GM19324 (cell line): ENCODE measurements around the gene MRPL37.
"Not testable (repeated sequence)": the region's sequence is repeated elsewhere in the genome, so short reads cannot be mapped to it uniquely, and the experiment has no call there.

Experiments used
- ATAC-seq: cut with Tn5 transposase; IDR thresholded peaks from one replicate; pipeline ENCODE4 v1.9.1; 2021; ENCODE audit warnings: mild to moderate bottlenecking, moderate library complexity; ENCODE audit not compliant: unreplicated experiment, low FRiP score

Gene MRPL37

GRCh38 chr1:54199765-54200518 lies at the start of gene MRPL37, which contains the start of gene CYB5RL:
MRPL37 (plus strand) TSS chr1:54200167; CDS start chr1:54200244, 77 bp downstream.
CYB5RL (minus strand) TSS chr1:54200030; CDS start chr1:54195616, 4,414 bp downstream.
- ATAC-seq, result peak; percentile 92

GRCh38 chr1:54151013-54151412 lies 49.0 kb upstream of the MRPL37 start:
- ATAC-seq, result no peak

GRCh38 chr1:54152696-54153095 lies 47.3 kb upstream of the MRPL37 start, which contains the start of gene CDCP2:
CDCP2 (minus strand) TSS chr1:54153000; CDS start chr1:54152922, 78 bp downstream.
- no peak for ATAC-seq

GRCh38 chr1:54153535-54154439 lies 46.2 kb upstream of the MRPL37 start:
- ATAC-seq, result no peak

GRCh38 chr1:54156201-54156600 lies 43.8 kb upstream of the MRPL37 start:
- no peak for ATAC-seq

GRCh38 chr1:54156986-54157385 lies 43.0 kb upstream of the MRPL37 start:
- no peak for ATAC-seq

GRCh38 chr1:54157401-54157800 lies 42.6 kb upstream of the MRPL37 start:
- no peak for ATAC-seq

GRCh38 chr1:54158071-54158470 lies 41.9 kb upstream of the MRPL37 start:
- no peak for ATAC-seq

- no peak for ATAC-seq
These were observed 40.1 kb upstream of the MRPL37 start for GRCh38 chr1:54159733-54160316.

GRCh38 chr1:54160351-54160750 lies 39.6 kb upstream of the MRPL37 start:
- ATAC-seq, result no peak

- no peak for ATAC-seq
These were observed 38.3 kb upstream of the MRPL37 start for GRCh38 chr1:54161495-54162168.

- ATAC-seq, result no peak
These were observed 36.9 kb upstream of the MRPL37 start for GRCh38 chr1:54163051-54163450.

- ATAC-seq, result no peak
These were observed 36.4 kb upstream of the MRPL37 start for GRCh38 chr1:54163573-54163972.

GRCh38 chr1:54165146-54165545 lies 34.8 kb upstream of the MRPL37 start:
- ATAC-seq, result no peak

- ATAC-seq, result not testable (repeated sequence)
These were observed 33.6 kb upstream of the MRPL37 start for GRCh38 chr1:54166357-54166756.

- no peak for ATAC-seq
These were observed 32.4 kb upstream of the MRPL37 start for GRCh38 chr1:54167422-54168139.

- ATAC-seq, result no peak
These were observed 31.6 kb upstream of the MRPL37 start for GRCh38 chr1:54168206-54168965.

GRCh38 chr1:54169068-54169467 lies 30.9 kb upstream of the MRPL37 start:
- ATAC-seq, result no peak

- no peak for ATAC-seq
These were observed 29.0 kb upstream of the MRPL37 start for GRCh38 chr1:54171016-54171415.
